Measurements from ENCODE around the gene HLCS. TPM values are rescaled to one million over a fixed set of nuclear protein-coding genes. Genes with fewer than 3 reads are reported as not detected.

Gene HLCS
- total and polyA plus RNA-seq, 10 of the 15 experiments (the other 5 are each of a cell fraction or from before 2014, with no cell fraction given) = 1.5 to 12.7 (median 9.6) TPM

DNA sequence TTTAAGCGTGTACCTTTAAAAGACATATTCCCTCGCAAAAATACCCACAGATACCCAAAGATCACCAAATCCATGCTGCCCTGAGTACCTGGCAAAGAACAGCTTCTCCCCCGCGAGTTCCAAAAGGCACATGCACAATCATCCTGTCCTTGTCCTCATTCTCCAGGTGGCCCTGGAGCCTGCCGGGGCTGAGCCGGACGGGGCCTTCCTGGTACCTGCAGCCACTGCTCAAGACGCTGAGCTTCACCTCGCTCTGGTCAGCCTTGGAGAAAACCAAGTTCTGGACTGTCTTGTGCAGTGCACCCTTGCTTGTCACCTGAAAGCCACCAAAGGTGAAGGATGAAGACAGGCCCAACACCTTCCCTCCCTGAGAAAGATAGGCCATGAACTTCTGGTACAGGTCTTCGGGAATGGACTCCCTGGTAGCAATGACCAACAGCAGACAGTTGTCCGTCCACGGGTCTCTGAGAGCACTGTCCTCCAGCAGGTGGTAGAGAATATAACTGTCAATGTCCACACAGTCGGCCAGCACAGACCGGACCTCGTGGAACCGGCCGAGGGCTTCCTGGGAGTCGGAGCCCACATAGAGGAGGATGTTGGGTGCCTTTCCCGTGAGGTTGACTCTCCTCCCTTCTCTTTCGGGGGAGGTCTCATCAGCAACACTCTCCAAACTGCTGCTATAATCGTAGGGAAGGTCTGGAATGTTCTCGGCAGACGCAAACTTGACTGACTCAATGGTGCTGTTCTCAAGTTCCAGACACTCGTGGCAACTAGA is 29.9 kb downstream of the HLCS start:
- no peak overlapping the region for H3K4me3 ChIP-seq
- ATAC-seq (no peak), DNase-seq (ENCODE audit: low read depth, low spot score) (no peak), FAIRE-seq (no peak)
- no peaks in the 10 kb centered on the region for H4K20me1 ChIP-seq (ENCODE audit: control insufficient read depth, insufficient read depth)
- ChIA-PET RAD21 (ENCODE audit: unreplicated experiment) (no interaction called here), SMC1A (ENCODE audit: uncharacterized antibody, unreplicated experiment) (interaction anchor here (1.3 kb wide), 1 partner anchor 10 kb away, joined by 7 read pairs; no protein-coding TSS in a partner anchor), CTCF (interaction anchor here (1.8 kb wide), 1 partner anchor 9 kb away, joined by 5 read pairs; no protein-coding TSS in a partner anchor), POLR2A (interaction anchor here (1.1 kb wide), 1 partner anchor 13 kb away, joined by 3 read pairs; no protein-coding TSS in a partner anchor)
- no TSS peak for BruUV-seq (replicated peaks)
- 89% methylated on average over 24 of the region's 24 CpGs for WGBS (ENCODE audit: insufficient coverage, insufficient replicate concordance, low lambda C conversion rate, missing lambda C conversion rate)
- intact Hi-C loops (cut with micrococcal nuclease; ENCODE audit: unreplicated experiment) = no loop called here
- no peak overlapping the region for H3K9ac ChIP-seq (ENCODE audit: control insufficient read depth, insufficient read depth, low read length)
- H3K4me1 ChIP-seq (ENCODE audit: control insufficient read depth, insufficient read depth, low read length) = no peaks in the 10 kb centered on the region
- H3K79me2 ChIP-seq (ENCODE audit: control insufficient read depth, insufficient read depth, low read length) = no peaks in the 10 kb centered on the region
- H3K27ac ChIP-seq (ENCODE audit: control insufficient read depth, insufficient read depth) = no peak overlapping the region
- H2AFZ ChIP-seq (ENCODE audit: control insufficient read depth, low read depth, low read length) = no peak overlapping the region
- TF ChIP-seq, protein P1, sequence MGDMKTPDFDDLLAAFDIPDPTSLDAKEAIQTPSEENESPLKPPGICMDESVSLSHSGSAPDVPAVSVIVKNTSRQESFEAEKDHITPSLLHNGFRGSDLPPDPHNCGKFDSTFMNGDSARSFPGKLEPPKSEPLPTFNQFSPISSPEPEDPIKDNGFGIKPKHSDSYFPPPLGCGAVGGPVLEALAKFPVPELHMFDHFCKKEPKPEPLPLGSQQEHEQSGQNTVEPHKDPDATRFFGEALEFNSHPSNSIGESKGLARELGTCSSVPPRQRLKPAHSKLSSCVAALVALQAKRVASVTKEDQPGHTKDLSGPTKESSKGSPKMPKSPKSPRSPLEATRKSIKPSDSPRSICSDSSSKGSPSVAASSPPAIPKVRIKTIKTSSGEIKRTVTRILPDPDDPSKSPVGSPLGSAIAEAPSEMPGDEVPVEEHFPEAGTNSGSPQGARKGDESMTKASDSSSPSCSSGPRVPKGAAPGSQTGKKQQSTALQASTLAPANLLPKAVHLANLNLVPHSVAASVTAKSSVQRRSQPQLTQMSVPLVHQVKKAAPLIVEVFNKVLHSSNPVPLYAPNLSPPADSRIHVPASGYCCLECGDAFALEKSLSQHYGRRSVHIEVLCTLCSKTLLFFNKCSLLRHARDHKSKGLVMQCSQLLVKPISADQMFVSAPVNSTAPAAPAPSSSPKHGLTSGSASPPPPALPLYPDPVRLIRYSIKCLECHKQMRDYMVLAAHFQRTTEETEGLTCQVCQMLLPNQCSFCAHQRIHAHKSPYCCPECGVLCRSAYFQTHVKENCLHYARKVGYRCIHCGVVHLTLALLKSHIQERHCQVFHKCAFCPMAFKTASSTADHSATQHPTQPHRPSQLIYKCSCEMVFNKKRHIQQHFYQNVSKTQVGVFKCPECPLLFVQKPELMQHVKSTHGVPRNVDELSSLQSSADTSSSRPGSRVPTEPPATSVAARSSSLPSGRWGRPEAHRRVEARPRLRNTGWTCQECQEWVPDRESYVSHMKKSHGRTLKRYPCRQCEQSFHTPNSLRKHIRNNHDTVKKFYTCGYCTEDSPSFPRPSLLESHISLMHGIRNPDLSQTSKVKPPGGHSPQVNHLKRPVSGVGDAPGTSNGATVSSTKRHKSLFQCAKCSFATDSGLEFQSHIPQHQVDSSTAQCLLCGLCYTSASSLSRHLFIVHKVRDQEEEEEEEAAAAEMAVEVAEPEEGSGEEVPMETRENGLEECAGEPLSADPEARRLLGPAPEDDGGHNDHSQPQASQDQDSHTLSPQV (IDR thresholded peaks at IDR 0.05) = no peak
- no peak for TF ChIP-seq ZNF274 (IDR thresholded peaks at IDR 0.05; ENCODE audit: insufficient read depth, insufficient read length)
- no peak for TF ChIP-seq SP1 (IDR thresholded peaks at IDR 0.05; ENCODE audit: low read depth, low read length)
- TF ChIP-seq RBBP5 (conservative IDR thresholded peaks at IDR 0.05) = no peak
- TF ChIP-seq, protein P2, sequence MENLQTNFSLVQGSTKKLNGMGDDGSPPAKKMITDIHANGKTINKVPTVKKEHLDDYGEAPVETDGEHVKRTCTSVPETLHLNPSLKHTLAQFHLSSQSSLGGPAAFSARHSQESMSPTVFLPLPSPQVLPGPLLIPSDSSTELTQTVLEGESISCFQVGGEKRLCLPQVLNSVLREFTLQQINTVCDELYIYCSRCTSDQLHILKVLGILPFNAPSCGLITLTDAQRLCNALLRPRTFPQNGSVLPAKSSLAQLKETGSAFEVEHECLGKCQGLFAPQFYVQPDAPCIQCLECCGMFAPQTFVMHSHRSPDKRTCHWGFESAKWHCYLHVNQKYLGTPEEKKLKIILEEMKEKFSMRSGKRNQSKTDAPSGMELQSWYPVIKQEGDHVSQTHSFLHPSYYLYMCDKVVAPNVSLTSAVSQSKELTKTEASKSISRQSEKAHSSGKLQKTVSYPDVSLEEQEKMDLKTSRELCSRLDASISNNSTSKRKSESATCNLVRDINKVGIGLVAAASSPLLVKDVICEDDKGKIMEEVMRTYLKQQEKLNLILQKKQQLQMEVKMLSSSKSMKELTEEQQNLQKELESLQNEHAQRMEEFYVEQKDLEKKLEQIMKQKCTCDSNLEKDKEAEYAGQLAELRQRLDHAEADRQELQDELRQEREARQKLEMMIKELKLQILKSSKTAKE (IDR thresholded peaks at IDR 0.05; ENCODE audit: low read depth, poor library complexity, severe bottlenecking) = no peak
- no peak for TF ChIP-seq STAT1 (conservative IDR thresholded peaks at IDR 0.05)
- TF ChIP-seq BHLHE40 (IDR thresholded peaks at IDR 0.05; ENCODE audit: borderline replicate concordance in 1 of 2, low read depth in 2 of 2, low read length in 1 of 2) = no peak
- TF ChIP-seq POLR2AphosphoS5 (IDR thresholded peaks at IDR 0.05; ENCODE audit: low read length) = no peak
- TF ChIP-seq, protein P3, sequence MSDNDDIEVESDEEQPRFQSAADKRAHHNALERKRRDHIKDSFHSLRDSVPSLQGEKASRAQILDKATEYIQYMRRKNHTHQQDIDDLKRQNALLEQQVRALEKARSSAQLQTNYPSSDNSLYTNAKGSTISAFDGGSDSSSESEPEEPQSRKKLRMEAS (IDR thresholded peaks at IDR 0.05; ENCODE audit: low read depth, low read length) = no peak
- TF ChIP-seq SREBF2 (IDR thresholded peaks at IDR 0.05; ENCODE audit: low read length) = no peak
- TF ChIP-seq TAF1 (IDR thresholded peaks at IDR 0.05; ENCODE audit: borderline replicate concordance, low read depth, low read length) = no peak
- no peak for TF ChIP-seq STAT3 (IDR thresholded peaks at IDR 0.05; ENCODE audit: low read depth, low read length)
- TF ChIP-seq CREM (IDR thresholded peaks at IDR 0.05; ENCODE audit: low read depth) = no peak
- TF ChIP-seq SMAD1 (IDR thresholded peaks at IDR 0.05; ENCODE audit: low read depth, partially characterized antibody) = no peak
- TF ChIP-seq IRF5 (IDR thresholded peaks at IDR 0.05; ENCODE audit: borderline replicate concordance) = no peak
- no peak for TF ChIP-seq FOS (IDR thresholded peaks at IDR 0.05; ENCODE audit: borderline replicate concordance, extremely low read depth, insufficient read length)
- H3K27me3 ChIP-seq (replicated peaks in 1 of 2; ENCODE audit: control insufficient read depth in 2 of 2, insufficient read depth in 2 of 2, low read length in 1 of 2) = no peaks in the 10 kb centered on the region
- no peak overlapping the region for H3K4me2 ChIP-seq (ENCODE audit: control insufficient read depth, insufficient read depth)
- no peaks in the 10 kb centered on the region for H3K9me3 ChIP-seq (replicated peaks; ENCODE audit: control insufficient read depth, insufficient read depth, low read length)
- H3K36me3 ChIP-seq (ENCODE audit: control insufficient read depth in 2 of 2, insufficient read depth in 2 of 2, low read length in 1 of 2) = peaks cover 2 to 5% of the 10 kb centered on the region in 2 experiments; a peak in 3 of 4 replicates
- in situ Hi-C loops (cut with MboI) = no loop called here

Data from GM12878 (cell line).